GM12878 (cell line): ENCODE data around the gene MAP3K6.

ENCODE experiments used
- ATF3 ChIP-seq: IDR thresholded peaks from 2 replicates; pipeline ENCODE4 v1.6.1; 2011; ENCODE audit warnings: low read depth, mild to moderate bottlenecking, low read length, moderate library complexity, borderline replicate concordance; ENCODE audit errors: extremely low read depth
- CTCF ChIP-seq, 3 experiments: IDR thresholded peaks in 2 of 3; conservative IDR thresholded peaks in 1 of 3; 2 replicates each; pipeline ENCODE4 v1.5.1; 2011; ENCODE audit warnings: low read depth in 3 of 3, low read length in 3 of 3, mild to moderate bottlenecking in 3 of 3, control low read depth in 2 of 3, moderate library complexity in 2 of 3, inconsistent platforms in 1 of 3, mixed read lengths in 1 of 3; ENCODE audit not compliant: control insufficient read depth in 2 of 3, insufficient read depth in 1 of 3; ENCODE audit errors: extremely low read depth in 1 of 3
- MXI1 ChIP-seq: fragments of 150-350 bp; IDR thresholded peaks from 2 replicates; pipeline ENCODE4 v1.6.1; 2011; ENCODE audit warnings: low read depth, mild to moderate bottlenecking, inconsistent platforms, low read length, improper control_type of control experiment
- NFYB ChIP-seq: IDR thresholded peaks from 2 replicates; pipeline ENCODE4 v1.6.1; 2011; ENCODE audit warnings: low read depth, mild to moderate bottlenecking, low read length, improper control_type of control experiment, moderate library complexity; ENCODE audit not compliant: insufficient read depth
- POLR2A ChIP-seq: IDR thresholded peaks from 2 replicates; pipeline ENCODE4 v1.6.1; 2011; ENCODE audit warnings: low read depth, mild to moderate bottlenecking, low read length
- POLR2AphosphoS5 ChIP-seq: IDR thresholded peaks from 2 replicates; pipeline ENCODE4 v1.6.1; 2011; ENCODE audit warnings: mild to moderate bottlenecking, low read length, inconsistent platforms
- SIX5 ChIP-seq: IDR thresholded peaks from 2 replicates; pipeline ENCODE4 v1.6.1; 2011; ENCODE audit warnings: mild to moderate bottlenecking, low read depth, low read length, moderate library complexity; ENCODE audit not compliant: severe bottlenecking
- SMC3 ChIP-seq: IDR thresholded peaks from 2 replicates; pipeline ENCODE4 v1.6.1; 2011; ENCODE audit warnings: low read length, improper control_type of control experiment, borderline replicate concordance
- USF2 ChIP-seq: IDR thresholded peaks from 2 replicates; pipeline ENCODE4 v1.6.1; 2011; ENCODE audit warnings: low read depth, low read length, improper control_type of control experiment, borderline replicate concordance
- ZNF687 ChIP-seq: fragments of 450-650 bp; IDR thresholded peaks from 2 replicates; pipeline ENCODE4 v1.6.1; 2017; ENCODE audit warnings: mild to moderate bottlenecking, moderate library complexity
- TF ChIP-seq, protein P1 (sequence below): fragments of 450-650 bp; IDR thresholded peaks from 2 replicates; pipeline ENCODE4 v1.6.1; 2016; ENCODE audit warnings: mild to moderate bottlenecking, moderate library complexity, borderline replicate concordance

DNA sequence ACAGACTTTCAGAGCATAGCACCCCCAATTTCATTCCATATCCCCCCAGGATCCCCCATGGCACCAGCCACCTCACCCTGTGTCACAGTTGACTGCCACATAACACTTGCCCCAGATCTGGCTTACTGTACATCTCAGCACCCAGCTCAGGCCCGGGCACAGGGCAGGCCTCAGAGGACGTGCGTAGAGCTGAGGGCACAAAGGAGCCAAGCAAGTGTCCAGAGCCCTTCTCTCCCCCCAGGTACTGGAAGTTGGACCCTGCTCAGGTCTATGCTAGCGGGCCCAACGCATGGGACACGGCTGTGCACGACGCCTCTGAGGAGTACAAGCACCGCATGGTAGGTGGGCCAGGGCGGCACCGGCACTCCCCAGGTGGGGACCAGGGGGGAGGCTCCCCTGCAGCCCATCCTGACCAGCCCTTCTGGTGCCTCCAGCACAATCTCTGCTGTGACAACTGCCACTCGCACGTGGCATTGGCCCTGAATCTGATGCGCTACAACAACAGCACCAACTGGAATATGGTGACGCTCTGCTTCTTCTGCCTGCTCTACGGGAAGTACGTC is 33.0 kb downstream of the MAP3K6 start:
- TF ChIP-seq SMC3 (no peak), POLR2AphosphoS5 (no peak), USF2 (no peak), NFYB (no peak), ZNF687 (no peak), SIX5 (no peak), CTCF (IDR thresholded peaks at IDR 0.05 in 2 of 3, conservative IDR thresholded peaks at IDR 0.05 in 1 of 3; ENCODE audit: control insufficient read depth in 2 of 3, extremely low read depth in 1 of 3, insufficient read depth in 1 of 3, low read depth in 3 of 3, low read length in 3 of 3) (no peak), MXI1 (no peak), ATF3 (no peak), POLR2A (peak; percentile 53)
- TF ChIP-seq, protein P1, sequence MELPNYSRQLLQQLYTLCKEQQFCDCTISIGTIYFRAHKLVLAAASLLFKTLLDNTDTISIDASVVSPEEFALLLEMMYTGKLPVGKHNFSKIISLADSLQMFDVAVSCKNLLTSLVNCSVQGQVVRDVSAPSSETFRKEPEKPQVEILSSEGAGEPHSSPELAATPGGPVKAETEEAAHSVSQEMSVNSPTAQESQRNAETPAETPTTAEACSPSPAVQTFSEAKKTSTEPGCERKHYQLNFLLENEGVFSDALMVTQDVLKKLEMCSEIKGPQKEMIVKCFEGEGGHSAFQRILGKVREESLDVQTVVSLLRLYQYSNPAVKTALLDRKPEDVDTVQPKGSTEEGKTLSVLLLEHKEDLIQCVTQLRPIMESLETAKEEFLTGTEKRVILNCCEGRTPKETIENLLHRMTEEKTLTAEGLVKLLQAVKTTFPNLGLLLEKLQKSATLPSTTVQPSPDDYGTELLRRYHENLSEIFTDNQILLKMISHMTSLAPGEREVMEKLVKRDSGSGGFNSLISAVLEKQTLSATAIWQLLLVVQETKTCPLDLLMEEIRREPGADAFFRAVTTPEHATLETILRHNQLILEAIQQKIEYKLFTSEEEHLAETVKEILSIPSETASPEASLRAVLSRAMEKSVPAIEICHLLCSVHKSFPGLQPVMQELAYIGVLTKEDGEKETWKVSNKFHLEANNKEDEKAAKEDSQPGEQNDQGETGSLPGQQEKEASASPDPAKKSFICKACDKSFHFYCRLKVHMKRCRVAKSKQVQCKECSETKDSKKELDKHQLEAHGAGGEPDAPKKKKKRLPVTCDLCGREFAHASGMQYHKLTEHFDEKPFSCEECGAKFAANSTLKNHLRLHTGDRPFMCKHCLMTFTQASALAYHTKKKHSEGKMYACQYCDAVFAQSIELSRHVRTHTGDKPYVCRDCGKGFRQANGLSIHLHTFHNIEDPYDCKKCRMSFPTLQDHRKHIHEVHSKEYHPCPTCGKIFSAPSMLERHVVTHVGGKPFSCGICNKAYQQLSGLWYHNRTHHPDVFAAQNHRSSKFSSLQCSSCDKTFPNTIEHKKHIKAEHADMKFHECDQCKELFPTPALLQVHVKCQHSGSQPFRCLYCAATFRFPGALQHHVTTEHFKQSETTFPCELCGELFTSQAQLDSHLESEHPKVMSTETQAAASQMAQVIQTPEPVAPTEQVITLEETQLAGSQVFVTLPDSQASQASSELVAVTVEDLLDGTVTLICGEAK = no peak
